ENCODE measurements around the gene TRIM62. TPM values are rescaled to one million over a fixed set of nuclear protein-coding genes. Genes with fewer than 3 reads are reported as not detected.

The TRIM62 gene
- total RNA-seq, 3 donors from 2014 or later: 4.3 to 10.8 (median 7.2) TPM

DNA sequence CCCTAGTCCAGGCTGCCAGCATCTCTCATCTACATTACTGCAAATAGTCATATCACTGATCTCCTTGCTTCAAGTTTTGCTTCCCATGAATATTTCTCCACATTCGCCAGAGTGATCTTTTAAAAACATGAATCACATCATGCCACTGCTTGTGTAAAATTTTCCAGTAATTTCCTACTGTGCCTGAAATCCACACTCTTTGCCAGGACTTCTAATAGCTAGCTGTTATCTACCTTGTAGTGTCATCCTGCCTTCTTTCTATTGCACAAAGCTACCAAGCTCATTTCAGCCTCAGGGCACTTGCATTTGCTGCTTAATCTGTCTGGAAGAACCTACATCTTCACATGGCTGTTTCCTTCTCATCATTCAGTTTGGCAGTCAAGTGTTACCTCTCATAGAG, 40.5 kb upstream of the TRIM62 start:
- no peak overlapping the region for H3K27ac ChIP-seq
- intact Hi-C loops (cut with DNase I; ENCODE audit: low total_unique reads): no loop called here
- no peaks in the 10 kb centered on the region for H3K27me3 ChIP-seq
- no peak for DNase-seq (ENCODE audit: low spot score in 2 of 2)
- H3K9me3 ChIP-seq: peaks cover 3 to 9% of the 10 kb centered on the region in 2 donors
- H3K4me1 ChIP-seq: no peaks in the 10 kb centered on the region
- no peaks in the 10 kb centered on the region for H3K36me3 ChIP-seq
- H3K4me3 ChIP-seq: no peak overlapping the region
- TF ChIP-seq POLR2A (IDR thresholded peaks at IDR 0.05) (no peak), POLR2AphosphoS5 (IDR thresholded peaks at IDR 0.05) (no peak)
- TF ChIP-seq, protein P1, sequence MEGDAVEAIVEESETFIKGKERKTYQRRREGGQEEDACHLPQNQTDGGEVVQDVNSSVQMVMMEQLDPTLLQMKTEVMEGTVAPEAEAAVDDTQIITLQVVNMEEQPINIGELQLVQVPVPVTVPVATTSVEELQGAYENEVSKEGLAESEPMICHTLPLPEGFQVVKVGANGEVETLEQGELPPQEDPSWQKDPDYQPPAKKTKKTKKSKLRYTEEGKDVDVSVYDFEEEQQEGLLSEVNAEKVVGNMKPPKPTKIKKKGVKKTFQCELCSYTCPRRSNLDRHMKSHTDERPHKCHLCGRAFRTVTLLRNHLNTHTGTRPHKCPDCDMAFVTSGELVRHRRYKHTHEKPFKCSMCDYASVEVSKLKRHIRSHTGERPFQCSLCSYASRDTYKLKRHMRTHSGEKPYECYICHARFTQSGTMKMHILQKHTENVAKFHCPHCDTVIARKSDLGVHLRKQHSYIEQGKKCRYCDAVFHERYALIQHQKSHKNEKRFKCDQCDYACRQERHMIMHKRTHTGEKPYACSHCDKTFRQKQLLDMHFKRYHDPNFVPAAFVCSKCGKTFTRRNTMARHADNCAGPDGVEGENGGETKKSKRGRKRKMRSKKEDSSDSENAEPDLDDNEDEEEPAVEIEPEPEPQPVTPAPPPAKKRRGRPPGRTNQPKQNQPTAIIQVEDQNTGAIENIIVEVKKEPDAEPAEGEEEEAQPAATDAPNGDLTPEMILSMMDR (IDR thresholded peaks at IDR 0.05): no peak

DNA sequence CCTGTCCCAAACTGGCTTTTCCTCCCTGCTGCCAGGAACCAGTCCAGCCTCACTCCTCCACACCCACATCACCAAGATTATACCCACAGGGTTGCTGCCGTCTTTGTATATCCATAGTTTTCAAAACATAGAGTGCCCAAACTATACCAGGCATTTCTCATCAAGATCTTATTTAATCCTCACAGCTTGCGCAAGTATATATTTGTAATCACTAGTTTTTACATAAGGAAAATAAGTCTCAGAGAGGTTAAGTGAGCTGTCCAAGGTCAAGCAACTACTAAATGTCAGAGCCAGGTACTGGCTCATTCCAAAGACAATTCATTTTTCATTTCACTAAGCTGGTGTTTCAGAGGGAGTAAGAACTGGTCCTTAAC, 39.5 kb upstream of the TRIM62 start:
- DNase-seq (ENCODE audit: low spot score in 2 of 2): no peak
- H3K4me1 ChIP-seq: no peaks in the 10 kb centered on the region
- H3K9me3 ChIP-seq: peaks cover 3 to 9% of the 10 kb centered on the region in 2 donors
- TF ChIP-seq POLR2AphosphoS5 (IDR thresholded peaks at IDR 0.05) (no peak), POLR2A (IDR thresholded peaks at IDR 0.05) (no peak)
- TF ChIP-seq, protein P1 (IDR thresholded peaks at IDR 0.05): no peak
- intact Hi-C loops (cut with DNase I; ENCODE audit: low total_unique reads): no loop called here
- H3K27me3 ChIP-seq: no peaks in the 10 kb centered on the region
- H3K36me3 ChIP-seq: no peaks in the 10 kb centered on the region
- peak overlapping the region; percentile 12 to 36 for H3K27ac ChIP-seq
- H3K4me3 ChIP-seq: no peak overlapping the region

DNA sequence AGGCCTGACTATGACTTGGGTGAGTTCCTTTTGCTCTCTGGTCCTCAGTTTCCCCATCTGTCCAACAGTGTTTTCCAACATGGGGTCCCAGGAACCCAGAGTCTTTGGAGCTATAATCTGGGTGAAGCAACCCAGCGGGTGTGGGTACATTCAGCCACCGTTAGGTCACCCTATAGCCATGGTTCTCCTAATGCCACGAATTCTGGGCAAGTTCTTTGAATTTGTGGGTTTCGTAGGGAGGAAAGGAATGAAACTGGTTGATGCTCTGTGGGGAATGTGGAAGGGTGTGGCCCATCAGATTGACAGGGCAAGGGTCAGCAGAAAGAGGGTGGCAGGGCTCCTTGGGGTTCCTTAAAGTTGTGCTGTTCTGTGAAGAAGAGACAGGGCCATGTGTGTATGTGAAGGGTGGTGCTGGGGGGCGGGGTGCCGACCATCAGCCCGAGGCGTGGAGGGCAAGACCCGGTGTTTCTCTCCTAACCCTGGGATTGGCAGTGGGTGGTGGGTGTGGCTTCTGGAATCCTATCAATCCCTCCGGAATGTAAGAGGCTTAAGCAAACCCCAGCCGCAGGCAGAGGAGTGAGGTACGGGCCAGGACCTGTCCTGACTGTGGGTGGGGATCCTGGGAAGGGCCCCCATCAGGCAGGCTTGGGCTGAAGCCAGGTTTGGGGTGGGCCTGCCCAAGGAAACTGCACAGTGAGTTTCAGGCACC, 39.0 kb upstream of the TRIM62 start:
- intact Hi-C loops (cut with DNase I; ENCODE audit: low total_unique reads): no loop called here
- H3K27me3 ChIP-seq: no peaks in the 10 kb centered on the region
- TF ChIP-seq, protein P1 (IDR thresholded peaks at IDR 0.05): no peak
- no peaks in the 10 kb centered on the region for H3K36me3 ChIP-seq
- peak overlapping the region; percentile 30 to 36 for H3K27ac ChIP-seq
- no peak overlapping the region for H3K4me3 ChIP-seq
- peaks cover 3 to 9% of the 10 kb centered on the region in 2 donors for H3K9me3 ChIP-seq
- H3K4me1 ChIP-seq: no peaks in the 10 kb centered on the region
- DNase-seq (ENCODE audit: low spot score in 2 of 2): no peak

DNA sequence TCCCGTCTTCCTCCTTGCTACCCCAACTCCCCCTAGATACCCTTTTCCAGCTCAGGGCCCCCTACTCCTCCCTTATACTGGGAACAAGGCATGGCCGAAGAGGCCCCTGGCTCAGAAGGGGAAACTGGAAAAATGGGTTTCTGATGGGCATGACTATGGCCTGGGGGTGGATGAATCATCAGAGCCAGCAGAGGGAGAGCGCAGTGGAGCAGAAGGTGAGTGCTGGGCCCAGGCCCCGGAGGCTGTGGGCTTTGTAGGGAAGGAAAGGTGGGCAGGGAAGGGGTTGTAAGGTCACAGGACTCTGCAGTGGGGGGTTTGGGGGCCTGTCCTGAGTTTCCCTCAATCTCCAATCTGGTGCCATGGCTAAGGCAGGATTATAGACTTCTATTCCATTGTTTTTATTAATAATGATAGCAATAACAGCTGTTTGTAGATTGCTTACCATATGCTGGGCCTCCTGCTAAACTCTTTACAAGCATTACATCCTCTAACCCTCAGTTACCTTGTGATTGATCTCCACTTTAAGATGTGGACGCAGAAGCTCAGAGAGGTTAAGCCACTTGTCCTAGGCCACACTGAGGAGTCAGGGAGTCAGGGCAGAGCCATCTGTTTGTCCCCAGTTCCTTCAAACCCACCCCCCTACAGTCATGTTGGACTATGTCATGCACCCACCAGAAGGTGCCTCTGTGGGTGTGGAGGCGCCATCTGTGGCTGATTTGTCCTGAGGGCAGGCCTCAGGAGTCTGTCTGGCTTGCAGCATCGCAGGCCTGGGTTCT, 38.2 kb upstream of the TRIM62 start:
- Histone ChIP-seq H3K9me3 (peaks cover 3 to 9% of the 10 kb centered on the region in 2 donors), H3K27ac (peak overlapping the region; percentile 30 to 55), H3K4me1 (no peaks in the 10 kb centered on the region), H3K27me3 (no peaks in the 10 kb centered on the region), H3K36me3 (no peaks in the 10 kb centered on the region), H3K4me3 (no peak overlapping the region)
- intact Hi-C loops (cut with DNase I; ENCODE audit: low total_unique reads): no loop called here
- DNase-seq (ENCODE audit: low spot score in 2 of 2): peak; percentile 38 to 63
- no peak for TF ChIP-seq POLR2AphosphoS5 (IDR thresholded peaks at IDR 0.05)
- TF ChIP-seq POLR2A (IDR thresholded peaks at IDR 0.05): no peak
- TF ChIP-seq, protein P1 (IDR thresholded peaks at IDR 0.05): no peak

DNA sequence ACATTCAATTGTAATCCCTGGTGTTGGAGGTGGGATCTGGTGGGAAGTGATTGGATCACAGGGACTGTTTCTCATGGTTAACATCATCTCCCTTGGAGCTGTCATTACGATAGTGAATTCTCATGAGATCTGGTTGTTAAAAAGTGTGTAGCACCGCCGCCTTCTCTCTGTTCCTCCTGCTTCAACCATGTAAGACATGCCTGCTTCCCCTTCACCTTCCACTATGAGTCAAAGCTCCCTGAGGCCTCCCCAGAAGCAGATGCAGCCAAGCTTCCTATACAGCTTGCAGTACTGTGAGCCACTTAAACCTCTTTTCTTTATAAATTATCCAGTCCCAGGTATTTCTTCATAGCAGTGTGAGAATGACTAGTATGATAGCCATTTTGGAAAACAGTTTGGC, 30.1 kb upstream of the TRIM62 start:
- intact Hi-C loops (cut with DNase I; ENCODE audit: low total_unique reads): no loop called here

More for the DNA sequence above, 30.1 kb upstream of the TRIM62 start:
- no peaks in the 10 kb centered on the region for H3K36me3 ChIP-seq
- H3K27me3 ChIP-seq: no peaks in the 10 kb centered on the region
- TF ChIP-seq, protein P1 (IDR thresholded peaks at IDR 0.05): no peak
- TF ChIP-seq POLR2A (IDR thresholded peaks at IDR 0.05): no peak
- no peak for TF ChIP-seq POLR2AphosphoS5 (IDR thresholded peaks at IDR 0.05)
- no peaks in the 10 kb centered on the region for H3K4me1 ChIP-seq
- no peak overlapping the region for H3K27ac ChIP-seq
- no peak for DNase-seq (ENCODE audit: low spot score in 2 of 2)
- H3K9me3 ChIP-seq: no peaks in the 10 kb centered on the region
- no peak overlapping the region for H3K4me3 ChIP-seq

Measured in breast epithelium (tissue), 4 donors.